Mesenchymal stem cell (in vitro differentiated cells and primary cell): ENCODE measurements around the gene ARPP21.

Experiments
- DNase-seq: peaks from one replicate; pipeline ENCODE4 v3.0.0-alpha.2; 2013
- H2AFZ ChIP-seq: one replicate; pipeline ENCODE4 v1.6.1; 2013; ENCODE audit warnings: low read depth, mild to moderate bottlenecking, control low read depth, inconsistent platforms, low read length, moderate library complexity
- H2AK5ac ChIP-seq: 2 replicates; pipeline ENCODE4 v1.6.1; 2013; ENCODE audit warnings: low read length, moderate library complexity, mild to moderate bottlenecking, inconsistent platforms; ENCODE audit not compliant: severe bottlenecking
- H2BK120ac ChIP-seq: one replicate; pipeline ENCODE4 v1.6.1; 2013; ENCODE audit warnings: low read depth, mild to moderate bottlenecking, inconsistent platforms, low read length, moderate library complexity
- H2BK12ac ChIP-seq, 2 experiments: one replicate each; pipeline ENCODE4 v1.6.1; 2013; ENCODE audit warnings: inconsistent platforms in 2 of 2, low read length in 2 of 2, mild to moderate bottlenecking in 2 of 2, moderate library complexity in 2 of 2, control low read depth in 1 of 2
- H2BK15ac ChIP-seq: one replicate; pipeline ENCODE4 v1.6.1; 2013; ENCODE audit warnings: mild to moderate bottlenecking, low read depth, inconsistent platforms; ENCODE audit not compliant: poor library complexity, severe bottlenecking
- H2BK5ac ChIP-seq: 2 replicates; pipeline ENCODE4 v1.6.1; 2013; ENCODE audit warnings: low read depth, mild to moderate bottlenecking, low read length, control low read depth, inconsistent platforms; ENCODE audit not compliant: poor library complexity, severe bottlenecking
- H3K14ac ChIP-seq, 2 experiments: one replicate each; pipeline ENCODE4 v1.6.1; 2013; ENCODE audit warnings: inconsistent platforms in 2 of 2, low read length in 2 of 2, control low read depth in 1 of 2, mild to moderate bottlenecking in 1 of 2, moderate library complexity in 1 of 2
- H3K18ac ChIP-seq, 2 experiments: one replicate each; pipeline ENCODE4 v1.6.1; 2013; ENCODE audit warnings: inconsistent platforms in 2 of 2, low read length in 2 of 2, control low read depth in 1 of 2, low read depth in 1 of 2, mild to moderate bottlenecking in 1 of 2
- H3K23ac ChIP-seq, 2 experiments: one replicate each; pipeline ENCODE4 v1.6.1; 2013; ENCODE audit warnings: inconsistent platforms in 2 of 2, low read length in 2 of 2, mild to moderate bottlenecking in 2 of 2, moderate library complexity in 2 of 2, control low read depth in 1 of 2
- H3K27ac ChIP-seq: 2 replicates; pipeline ENCODE4 v1.5.1; 2013; ENCODE audit warnings: mild to moderate bottlenecking, moderate library complexity, low read length, control low read depth, inconsistent platforms; ENCODE audit not compliant: poor library complexity, severe bottlenecking
- H3K27me3 ChIP-seq, 2 experiments: 2 replicates each; pipeline versions ENCODE4 v1.6.1 to v1.7.0; 2013; ENCODE audit warnings: low read length in 2 of 2, mild to moderate bottlenecking in 2 of 2, moderate library complexity in 2 of 2, control low read depth in 1 of 2, inconsistent platforms in 1 of 2; ENCODE audit not compliant: control insufficient read depth in 1 of 2, insufficient read depth in 1 of 2
- H3K36me3 ChIP-seq, 2 experiments: 2 replicates each; pipeline versions ENCODE4 v1.6.1 to v1.7.0; 2013; ENCODE audit warnings: low read length in 2 of 2, control low read depth in 1 of 2, inconsistent platforms in 1 of 2, low read depth in 1 of 2, mild to moderate bottlenecking in 1 of 2; ENCODE audit not compliant: insufficient read depth in 2 of 2, control insufficient read depth in 1 of 2
- H3K4ac ChIP-seq, 2 experiments: one replicate each; pipeline ENCODE4 v1.6.1; 2013; ENCODE audit warnings: inconsistent platforms in 2 of 2, low read length in 2 of 2, mild to moderate bottlenecking in 2 of 2, moderate library complexity in 2 of 2, control low read depth in 1 of 2, low read depth in 1 of 2
- H3K4me1 ChIP-seq: 2 replicates; pipeline ENCODE4 v1.6.1; 2013; ENCODE audit warnings: low read depth, low read length, control low read depth; ENCODE audit not compliant: control insufficient read depth, insufficient read depth
- H3K4me2 ChIP-seq: 2 replicates; pipeline ENCODE4 v1.6.1; 2013; ENCODE audit warnings: low read length, mild to moderate bottlenecking, inconsistent platforms; ENCODE audit not compliant: poor library complexity, severe bottlenecking
- H3K4me3 ChIP-seq, 2 experiments: 2 replicates each; pipeline versions ENCODE4 v1.5.1 to v1.7.0; 2013; ENCODE audit warnings: low read length in 2 of 2, mild to moderate bottlenecking in 2 of 2, control low read depth in 1 of 2, low read depth in 1 of 2; ENCODE audit not compliant: insufficient read depth in 1 of 2
- H3K79me1 ChIP-seq: replicated peaks from 2 replicates; pipeline ENCODE4 v1.6.1; 2013; ENCODE audit warnings: mild to moderate bottlenecking, control low read depth, low read length, inconsistent platforms; ENCODE audit not compliant: poor library complexity, severe bottlenecking
- H3K9ac ChIP-seq: 2 replicates; pipeline ENCODE4 v1.7.0; 2013; ENCODE audit warnings: mild to moderate bottlenecking, low read length, moderate library complexity
- H3K9me3 ChIP-seq: 2 replicates; pipeline ENCODE4 v1.7.0; 2013; ENCODE audit warnings: mild to moderate bottlenecking, low read length; ENCODE audit not compliant: control insufficient read depth
- H4K8ac ChIP-seq: one replicate; pipeline ENCODE4 v1.6.1; 2013; ENCODE audit warnings: inconsistent platforms, mild to moderate bottlenecking, low read length, moderate library complexity
- H4K91ac ChIP-seq: one replicate; pipeline ENCODE4 v1.6.1; 2013; ENCODE audit warnings: mild to moderate bottlenecking, low read length, inconsistent platforms
- WGBS: methylation state at CpG from one replicate; pipeline ENCODE4 v1.1.7; 2013; ENCODE audit warnings: mixed read lengths; 5-methylcytosine and 5-hydroxymethylcytosine counted together

The ARPP21 gene

GRCh38 chr3:35678643-35679161 lies 39.4 kb downstream of the ARPP21 start:
- no peak overlapping the region for H2BK5ac ChIP-seq
- no peak overlapping the region for H3K4ac ChIP-seq
- H3K4me2 ChIP-seq: no peak overlapping the region
- peak overlapping the region in 1 of 2 experiments; percentile 43 for H3K4me3 ChIP-seq
- no peak for DNase-seq
- no peaks in the 10 kb centered on the region for H3K36me3 ChIP-seq
- no peak overlapping the region for H3K9ac ChIP-seq
- no peak overlapping the region for H2AFZ ChIP-seq
- no peak overlapping the region for H4K91ac ChIP-seq
- no peak overlapping the region for H2BK15ac ChIP-seq
- H3K23ac ChIP-seq: no peak overlapping the region
- no peak overlapping the region for H3K14ac ChIP-seq
- no peak overlapping the region for H2BK12ac ChIP-seq
- no peaks in the 10 kb centered on the region for H3K9me3 ChIP-seq
- H3K27me3 ChIP-seq: peaks cover 0 to 3% of the 10 kb centered on the region in 2 experiments
- no peak overlapping the region for H3K18ac ChIP-seq
- no peak overlapping the region for H4K8ac ChIP-seq
- WGBS: 78% methylated on average over 6 of the region's 7 CpGs
- H2BK120ac ChIP-seq: no peak overlapping the region
- H3K79me1 ChIP-seq: peaks cover 1% of the 10 kb centered on the region
- H3K27ac ChIP-seq: no peak overlapping the region
- H2AK5ac ChIP-seq: no peak overlapping the region
- H3K4me1 ChIP-seq: no peaks in the 10 kb centered on the region

- no peak overlapping the region for H3K4me2 ChIP-seq
- no peak overlapping the region for H4K91ac ChIP-seq
- no peaks in the 10 kb centered on the region for H3K36me3 ChIP-seq
- no peak overlapping the region for H3K18ac ChIP-seq
- no peaks in the 10 kb centered on the region for H3K9me3 ChIP-seq
- H3K27me3 ChIP-seq: peaks cover 0 to 3% of the 10 kb centered on the region in 2 experiments
- no peak overlapping the region for H3K23ac ChIP-seq
- H3K4ac ChIP-seq: no peak overlapping the region
- peaks cover 1% of the 10 kb centered on the region for H3K79me1 ChIP-seq
- no peak overlapping the region for H2AK5ac ChIP-seq
- H2BK5ac ChIP-seq: no peak overlapping the region
- no peak overlapping the region for H3K27ac ChIP-seq
- H2BK120ac ChIP-seq: no peak overlapping the region
- H3K9ac ChIP-seq: no peak overlapping the region
- 94% methylated on average over 8 of the region's 14 CpGs for WGBS
- H3K14ac ChIP-seq: no peak overlapping the region
- H2AFZ ChIP-seq: no peak overlapping the region
- H2BK15ac ChIP-seq: no peak overlapping the region
- no peak overlapping the region for H2BK12ac ChIP-seq
- no peak for DNase-seq
- no peak overlapping the region for H3K4me3 ChIP-seq
- no peaks in the 10 kb centered on the region for H3K4me1 ChIP-seq
- no peak overlapping the region for H4K8ac ChIP-seq
Measured at GRCh38 chr3:35679409-35680080, 40.2 kb downstream of the ARPP21 start.

DNA sequence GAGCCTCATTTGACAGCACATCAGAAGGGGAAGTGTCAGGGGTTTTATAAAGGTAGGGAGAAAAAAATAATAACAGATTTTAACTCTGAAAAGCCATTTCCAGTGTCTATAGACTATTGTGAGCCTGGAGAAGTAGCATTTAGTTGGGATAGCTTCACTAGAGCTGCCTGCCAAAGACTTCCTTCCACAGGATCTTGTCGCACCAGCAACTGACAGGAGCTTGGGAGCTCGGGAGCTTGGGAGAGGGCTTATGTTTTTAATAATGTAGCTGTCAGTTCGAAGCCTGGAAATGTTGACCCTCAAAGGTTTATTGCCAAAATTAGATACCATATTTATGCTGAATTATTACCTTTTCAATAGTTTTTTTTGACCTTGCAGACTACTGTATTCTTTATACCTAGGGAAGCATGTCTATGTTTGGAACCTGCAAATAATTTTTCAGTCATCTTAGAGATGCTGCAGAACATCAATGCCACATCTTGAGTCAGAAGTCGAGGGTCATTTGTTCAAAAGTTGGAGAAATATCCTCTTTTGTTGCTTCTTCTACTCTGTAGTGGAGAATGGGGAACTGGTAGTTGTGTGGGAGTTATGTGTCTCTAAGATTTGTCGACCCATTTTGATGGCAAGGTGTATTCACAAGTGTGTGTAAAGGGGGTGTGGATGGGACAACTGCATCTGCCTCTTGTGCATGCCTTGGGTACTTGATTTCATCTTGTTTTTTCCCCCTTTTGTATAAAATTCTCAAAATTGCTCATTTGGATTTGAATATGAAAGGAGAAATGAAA lies 41.7 kb downstream of the ARPP21 start:
- Histone ChIP-seq H3K4me3 (no peak overlapping the region), H3K4me2 (no peak overlapping the region)

GRCh38 chr3:35685153-35685552 lies 45.8 kb downstream of the ARPP21 start:
- H3K27ac ChIP-seq: no peak overlapping the region
- no peak overlapping the region for H3K23ac ChIP-seq
- H4K91ac ChIP-seq: no peak overlapping the region
- no peak overlapping the region for H3K4ac ChIP-seq
- no peaks in the 10 kb centered on the region for H3K36me3 ChIP-seq
- no peak overlapping the region for H2BK120ac ChIP-seq
- no peak overlapping the region for H3K4me2 ChIP-seq
- H3K18ac ChIP-seq: no peak overlapping the region
- no peak overlapping the region for H3K14ac ChIP-seq
- H3K9ac ChIP-seq: no peak overlapping the region
- DNase-seq: no peak
- peaks cover 0 to 3% of the 10 kb centered on the region in 2 experiments for H3K27me3 ChIP-seq
- no peaks in the 10 kb centered on the region for H3K79me1 ChIP-seq
- no peak overlapping the region for H3K4me3 ChIP-seq
- no peak overlapping the region for H2BK12ac ChIP-seq
- WGBS: 93% methylated on average over 3 of the region's 3 CpGs
- no peaks in the 10 kb centered on the region for H3K4me1 ChIP-seq
- no peak overlapping the region for H2BK5ac ChIP-seq
- no peak overlapping the region for H2AK5ac ChIP-seq
- H2AFZ ChIP-seq: no peak overlapping the region
- no peak overlapping the region for H2BK15ac ChIP-seq
- no peaks in the 10 kb centered on the region for H3K9me3 ChIP-seq
- H4K8ac ChIP-seq: no peak overlapping the region

More for the DNA sequence above, 41.7 kb downstream of the ARPP21 start:
- no peak overlapping the region for H2BK12ac ChIP-seq
- H2BK5ac ChIP-seq: no peak overlapping the region
- DNase-seq: no peak
- H3K18ac ChIP-seq: no peak overlapping the region
- no peak overlapping the region for H3K9ac ChIP-seq
- no peak overlapping the region for H2AK5ac ChIP-seq
- no peaks in the 10 kb centered on the region for H3K9me3 ChIP-seq
- H3K23ac ChIP-seq: no peak overlapping the region
- WGBS: 50% methylated on average over 3 of the region's 5 CpGs
- peaks cover 1% of the 10 kb centered on the region for H3K79me1 ChIP-seq
- no peak overlapping the region for H3K14ac ChIP-seq
- no peaks in the 10 kb centered on the region for H3K36me3 ChIP-seq
- no peak overlapping the region for H2BK15ac ChIP-seq
- no peak overlapping the region for H4K91ac ChIP-seq
- no peak overlapping the region for H2AFZ ChIP-seq
- H3K4me1 ChIP-seq: no peaks in the 10 kb centered on the region
- H2BK120ac ChIP-seq: no peak overlapping the region
- peaks cover 0 to 3% of the 10 kb centered on the region in 2 experiments for H3K27me3 ChIP-seq
- H4K8ac ChIP-seq: no peak overlapping the region
- H3K27ac ChIP-seq: no peak overlapping the region
- H3K4ac ChIP-seq: no peak overlapping the region
